Measurements from ENCODE around the gene TRIM33.
"Not testable (repeated sequence)": the region's sequence is repeated elsewhere in the genome, so short reads cannot be mapped to it uniquely, and the experiment has no call there.

TRIM33 gene

GRCh38 chr1:114467491-114467890 lies 43.5 kb downstream of the TRIM33 start:
- DNase-seq (ENCODE audit: low read depth) = no peak

GRCh38 chr1:114466334-114467014 lies 44.5 kb downstream of the TRIM33 start:
- DNase-seq (ENCODE audit: low read depth) = no peak

- DNase-seq (ENCODE audit: low read depth) = no peak
Observed at GRCh38 chr1:114462963-114463362, 48.0 kb downstream of the TRIM33 start.

GRCh38 chr1:114462341-114462740 lies 48.7 kb downstream of the TRIM33 start:
- DNase-seq (ENCODE audit: low read depth) = no peak

DNA sequence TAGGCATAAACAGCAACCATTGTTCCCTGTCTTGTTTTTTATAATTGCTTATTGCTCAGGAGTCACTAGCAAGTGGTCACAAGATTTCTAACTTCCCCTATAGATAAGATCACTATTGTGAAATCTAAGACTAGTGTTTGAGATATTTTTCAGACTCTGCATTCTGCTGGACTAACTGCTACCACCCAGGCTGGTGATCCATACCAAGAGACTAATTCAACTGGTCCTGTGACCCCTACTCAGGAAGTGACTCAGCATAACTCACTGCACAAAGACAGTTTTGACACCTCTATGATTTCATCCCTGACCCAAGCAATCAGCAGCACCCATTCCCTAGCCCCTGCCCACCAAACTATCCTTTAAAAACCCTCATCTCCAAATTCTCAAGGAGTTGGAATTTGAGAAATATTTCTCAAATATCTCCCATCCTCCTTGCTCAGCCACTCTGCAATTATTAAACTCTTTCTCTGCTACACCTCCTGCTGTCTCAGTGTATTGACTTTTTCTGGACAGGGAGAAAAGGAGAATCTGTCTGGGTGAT lies 52.7 kb downstream of the TRIM33 start:
- no peak for DNase-seq (ENCODE audit: low read depth)

GRCh38 chr1:114457675-114458236 lies 53.2 kb downstream of the TRIM33 start:
- DNase-seq (ENCODE audit: low read depth) = no peak

DNA sequence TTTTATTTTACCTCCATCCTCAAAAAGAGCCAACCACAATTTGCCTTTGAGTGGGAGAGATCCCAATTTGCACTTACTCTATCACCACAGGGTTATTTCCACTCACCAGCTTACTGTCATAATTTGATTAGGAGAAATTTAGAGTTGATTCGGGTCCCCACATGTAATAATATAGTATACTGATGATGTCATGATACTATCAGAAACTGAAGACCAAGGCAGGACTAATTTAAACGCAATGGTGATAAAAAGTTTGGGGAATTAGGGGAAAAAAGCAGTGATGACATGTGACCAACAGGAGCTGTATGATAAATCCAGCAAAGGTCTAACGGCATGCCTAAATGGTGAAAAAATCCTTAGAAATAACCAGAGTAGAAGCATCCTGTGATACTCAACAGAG lies 54.4 kb downstream of the TRIM33 start:
- no peak for DNase-seq (ENCODE audit: low read depth)

- DNase-seq (ENCODE audit: low read depth) = no peak
Observed at GRCh38 chr1:114455102-114455785, 55.8 kb downstream of the TRIM33 start.

DNA sequence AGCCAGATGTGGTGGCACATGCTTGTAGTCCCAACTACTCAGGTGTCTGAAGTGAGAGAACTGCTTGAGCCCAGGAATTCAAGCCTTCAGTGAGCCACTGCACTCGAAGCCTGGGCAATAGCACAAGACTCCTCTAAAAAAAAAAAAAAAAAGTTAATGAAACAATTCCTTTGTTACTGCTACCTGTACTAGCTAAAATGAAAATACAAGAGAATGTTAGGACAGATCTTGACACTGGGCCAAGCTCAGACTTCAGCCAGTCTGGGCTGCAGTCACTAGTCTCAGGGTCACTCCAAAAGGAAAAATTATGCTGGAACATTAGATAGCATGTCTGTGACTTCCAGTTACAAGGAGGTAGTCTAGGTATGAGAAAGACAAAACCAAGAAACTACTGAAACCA lies 56.5 kb downstream of the TRIM33 start:
- DNase-seq (ENCODE audit: low read depth) = no peak

- no peak for DNase-seq (ENCODE audit: low read depth)
Observed at GRCh38 chr1:114453361-114453784, 57.6 kb downstream of the TRIM33 start.

- no peak for DNase-seq (ENCODE audit: low read depth)
Observed at GRCh38 chr1:114448370-114449036, 62.5 kb downstream of the TRIM33 start.

GRCh38 chr1:114446198-114446597 lies 64.8 kb downstream of the TRIM33 start:
- DNase-seq (ENCODE audit: low read depth) = no peak

GRCh38 chr1:114443226-114443625 lies 67.8 kb downstream of the TRIM33 start:
- DNase-seq (ENCODE audit: low read depth) = not testable (repeated sequence)

DNA sequence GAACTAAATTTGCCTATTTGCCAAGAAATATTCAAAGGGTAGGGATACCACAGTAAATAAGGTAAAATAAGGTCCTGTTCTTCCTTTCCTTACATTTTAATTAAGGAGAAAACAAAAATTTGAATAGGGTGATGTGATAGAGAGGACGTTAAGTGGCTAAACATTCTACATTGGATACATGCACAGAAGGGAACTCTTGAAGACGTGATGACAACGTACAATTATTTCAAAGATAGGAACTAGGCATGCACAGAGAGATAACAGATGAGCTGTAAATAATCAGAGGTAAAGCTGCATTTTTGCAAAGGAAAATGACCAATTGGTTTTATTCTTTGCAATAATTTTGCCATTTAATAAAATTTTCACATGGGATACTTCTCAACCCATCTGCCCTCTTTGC lies 69.7 kb downstream of the TRIM33 start:
- no peak for DNase-seq (ENCODE audit: low read depth)

GRCh38 chr1:114439369-114439768 lies 71.6 kb downstream of the TRIM33 start:
- DNase-seq (ENCODE audit: low read depth) = no peak

DNA sequence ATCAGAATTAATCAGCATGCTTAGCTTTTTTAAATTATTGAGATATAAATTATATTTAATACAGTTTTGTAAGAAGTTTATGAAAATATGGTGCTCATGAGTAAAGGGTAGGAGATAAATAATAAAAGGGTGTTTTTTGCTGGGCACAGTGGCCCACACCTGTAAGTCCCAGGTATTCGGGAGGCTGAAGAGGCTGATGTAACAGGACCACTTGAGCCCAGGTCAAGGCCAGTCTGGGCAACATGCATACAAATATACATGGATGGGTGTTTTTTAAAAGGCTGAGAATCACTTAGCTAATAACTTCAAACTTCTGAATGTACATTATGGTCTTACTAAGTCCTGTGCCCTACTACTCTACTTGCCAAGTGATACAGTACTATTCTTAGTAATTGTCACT lies 73.2 kb downstream of the TRIM33 start:
- DNase-seq (ENCODE audit: low read depth) = no peak

- DNase-seq (ENCODE audit: low read depth) = no peak
Observed at GRCh38 chr1:114436799-114437198, 74.2 kb downstream of the TRIM33 start.

GRCh38 chr1:114435088-114435715 lies 75.8 kb downstream of the TRIM33 start:
- DNase-seq (ENCODE audit: low read depth) = no peak

- DNase-seq (ENCODE audit: low read depth) = no peak
Observed at GRCh38 chr1:114431026-114431425, 80.0 kb downstream of the TRIM33 start.

GRCh38 chr1:114428083-114428754 lies 82.8 kb downstream of the TRIM33 start:
- no peak for DNase-seq (ENCODE audit: low read depth)

- DNase-seq (ENCODE audit: low read depth) = no peak
Observed at GRCh38 chr1:114427612-114428011, 83.4 kb downstream of the TRIM33 start.

GRCh38 chr1:114423455-114423854 lies 87.5 kb downstream of the TRIM33 start:
- DNase-seq (ENCODE audit: low read depth) = no peak
